GM12878 (cell line): ENCODE data around the gene EPHB2. TPM values are rescaled to one million over a fixed set of nuclear protein-coding genes. Genes with fewer than 3 reads are reported as not detected.

Source experiments
- ATAC-seq: fragments of 200-7000 bp; cut with Tn5 transposase; 3 replicates; pipeline ENCODE4 v1.9.1; 2020; ENCODE audit warnings: mild to moderate bottlenecking, moderate library complexity
- BruUV-seq: library from RNA; stranded (reverse); fragments of 400-500 nt; replicated peaks from 2 replicates; lab custom pipeline; 2021; lab: Mats Ljungman, UMichigan
- CTCF ChIA-PET: fragments of 300-600 bp; sonication (Branson Sonifier 250); formaldehyde crosslinking; extraction: SDS; loops from one replicate; lab custom pipeline; 2021; ENCODE audit warnings: inconsistent platforms; lab: Yijun Ruan, JAX
- POLR2A ChIA-PET: fragments of 350-600 bp; formaldehyde crosslinking; extraction: SDS; loops from one replicate; lab custom pipeline; 2021; ENCODE audit warnings: inconsistent platforms; lab: Charles Lee
- RAD21 ChIA-PET: fragments of 300-600 bp; sonication (Branson Sonifier 250); formaldehyde crosslinking; loops from one replicate; lab custom pipeline; 2023; ENCODE audit warnings: antibody characterized with exemption; ENCODE audit not compliant: unreplicated experiment; lab: Charles Lee
- SMC1A ChIA-PET: fragments of 300-600 bp; sonication (Branson Sonifier 250); formaldehyde crosslinking; loops from one replicate; lab custom pipeline; 2023; ENCODE audit not compliant: unreplicated experiment, uncharacterized antibody; lab: Charles Lee
- DNase-seq: peaks from one replicate; pipeline ENCODE4 v3.0.0-alpha.2; 2011; ENCODE audit warnings: low read depth, low spot score
- FAIRE-seq: peaks from 3 replicates; lab custom pipeline; 2011; peaks lifted over from hg19 to GRCh38; lab: Jason Lieb, UNC
- H2AFZ ChIP-seq: 2 replicates; pipeline ENCODE4 v1.6.0; 2011; ENCODE audit warnings: low read depth, low read length, control low read depth; ENCODE audit not compliant: control insufficient read depth
- H3K27ac ChIP-seq: 2 replicates; pipeline ENCODE4 v1.5.1; 2011; ENCODE audit warnings: control low read depth; ENCODE audit not compliant: control insufficient read depth, insufficient read depth
- H3K27me3 ChIP-seq, 2 experiments: replicated peaks in 1 of 2; 2 replicates each; pipeline versions ENCODE4 v1.6.0 to v1.6.1; 2011; ENCODE audit warnings: low read length in 1 of 2; ENCODE audit not compliant: control insufficient read depth in 2 of 2, insufficient read depth in 2 of 2
- H3K36me3 ChIP-seq, 2 experiments: 2 replicates each; pipeline ENCODE4 v1.5.1; 2011; ENCODE audit warnings: low read length in 1 of 2; ENCODE audit not compliant: control insufficient read depth in 2 of 2, insufficient read depth in 2 of 2
- H3K4me1 ChIP-seq: 2 replicates; pipeline ENCODE4 v1.6.1; 2011; ENCODE audit warnings: mild to moderate bottlenecking, low read length, moderate library complexity, mixed read lengths; ENCODE audit not compliant: control insufficient read depth, insufficient read depth
- H3K4me2 ChIP-seq: 2 replicates; pipeline ENCODE4 v1.6.0; 2011; ENCODE audit warnings: control low read depth; ENCODE audit not compliant: control insufficient read depth, insufficient read depth
- H3K4me3 ChIP-seq: fragments of 200-600 bp; sonication (generic); 2 replicates; pipeline ENCODE4 v1.5.1; 2016
- H3K79me2 ChIP-seq: 2 replicates; pipeline ENCODE4 v1.6.0; 2011; ENCODE audit warnings: low read length; ENCODE audit not compliant: control insufficient read depth, insufficient read depth
- H3K9ac ChIP-seq: 2 replicates; pipeline ENCODE4 v1.8.0; 2011; ENCODE audit warnings: low read length, control low read depth, mixed read lengths; ENCODE audit not compliant: control insufficient read depth, insufficient read depth
- H3K9me3 ChIP-seq: replicated peaks from 3 replicates; pipeline ENCODE4 v1.5.1; 2011; ENCODE audit warnings: mild to moderate bottlenecking, low read length; ENCODE audit not compliant: control insufficient read depth, insufficient read depth
- H4K20me1 ChIP-seq: 2 replicates; pipeline ENCODE4 v1.6.0; 2011; ENCODE audit not compliant: control insufficient read depth, insufficient read depth
- CBX5 ChIP-seq: sonication (generic); IDR thresholded peaks from 2 replicates; pipeline ENCODE4 v1.6.1; 2016; ENCODE audit warnings: low read depth, moderate library complexity, mild to moderate bottlenecking, inconsistent platforms
- GATAD2B ChIP-seq: fragments of 450-650 bp; conservative IDR thresholded peaks from 2 replicates; pipeline ENCODE4 v1.6.1; 2017; ENCODE audit warnings: low read depth, mild to moderate bottlenecking, moderate library complexity
- HSF1 ChIP-seq: fragments of 150-350 bp; IDR thresholded peaks from 2 replicates; pipeline ENCODE4 v1.6.1; 2014; ENCODE audit warnings: mild to moderate bottlenecking, low read depth, low read length
- IKZF2 ChIP-seq, 2 experiments: fragments of 450-650 bp; IDR thresholded peaks; 2 replicates each; pipeline ENCODE4 v1.6.1; 2017; ENCODE audit warnings: mild to moderate bottlenecking in 2 of 2, moderate library complexity in 2 of 2
- MEF2B ChIP-seq: fragments of 450-650 bp; IDR thresholded peaks from 2 replicates; pipeline ENCODE4 v1.6.1; 2018; ENCODE audit warnings: mild to moderate bottlenecking, moderate library complexity; ENCODE audit not compliant: partially characterized antibody, poor library complexity, severe bottlenecking
- MTA2 ChIP-seq: fragments of 450-650 bp; IDR thresholded peaks from 2 replicates; pipeline ENCODE4 v1.6.1; 2016; ENCODE audit warnings: low read depth, mild to moderate bottlenecking, moderate library complexity
- POLR2A ChIP-seq: IDR thresholded peaks from 2 replicates; pipeline ENCODE4 v1.6.1; 2011; ENCODE audit warnings: low read depth, mild to moderate bottlenecking, low read length
- POLR2AphosphoS2 ChIP-seq: IDR thresholded peaks from 2 replicates; pipeline ENCODE4 v1.6.1; 2011; ENCODE audit warnings: low read depth, mild to moderate bottlenecking, low read length, improper control_type of control experiment, moderate library complexity
- RAD21 ChIP-seq: IDR thresholded peaks from 2 replicates; pipeline ENCODE4 v1.6.1; 2011; ENCODE audit warnings: mild to moderate bottlenecking, low read depth, low read length, moderate library complexity; ENCODE audit not compliant: insufficient read depth
- RCOR1 ChIP-seq: conservative IDR thresholded peaks from 2 replicates; pipeline ENCODE4 v1.6.1; 2012; ENCODE audit warnings: low read depth, low read length, improper control_type of control experiment
- SRF ChIP-seq, 2 experiments: IDR thresholded peaks; 2 replicates each; pipeline ENCODE4 v1.6.1; 2011; ENCODE audit warnings: low read depth in 2 of 2, low read length in 2 of 2, mild to moderate bottlenecking in 1 of 2, moderate library complexity in 1 of 2
- USF2 ChIP-seq: IDR thresholded peaks from 2 replicates; pipeline ENCODE4 v1.6.1; 2011; ENCODE audit warnings: low read depth, low read length, improper control_type of control experiment, borderline replicate concordance
- ZNF687 ChIP-seq: fragments of 450-650 bp; IDR thresholded peaks from 2 replicates; pipeline ENCODE4 v1.6.1; 2017; ENCODE audit warnings: mild to moderate bottlenecking, moderate library complexity
- WGBS: methylation state at CpG from one replicate; pipeline ENCODE4 v1.1.6; 2016; ENCODE audit warnings: low lambda C conversion rate; ENCODE audit not compliant: insufficient replicate concordance, insufficient coverage; ENCODE audit errors: missing lambda C conversion rate; 5-methylcytosine and 5-hydroxymethylcytosine counted together
- in situ Hi-C: fragments of 300-500 bp; cut with MboI; formaldehyde crosslinking; loops from 9 replicates; pipeline ENCODE4 v1.14.3; 2018; ENCODE audit warnings: mixed read lengths
- intact Hi-C: fragments of 100-400 bp; cut with micrococcal nuclease; formaldehyde crosslinking; loops from one replicate; pipeline ENCODE4 v1.14.2; 2022; ENCODE audit not compliant: unreplicated experiment
- polyA plus RNA-seq, 11 experiments: library from polyadenylated mRNA; depleted of rRNA in 4 of 11; unstranded in 6 of 11; stranded (reverse) in 5 of 11; fragments of >200 nt; fragmentation: Nextera tagmentation in 4 of 11; fragmentation: Illumina TruSeq in 1 of 11; extraction: Ambion mirVana in 4 of 11; extraction: Trizol in 1 of 11; gene quantifications; 1 replicate in 1 of 11; 2 replicates in 10 of 11; pipeline versions ENCODE4 v1.2.1 to v1.2.3, GENCODE V29; 2011 to 2016; ENCODE audit warnings: inconsistent platforms in 2 of 11, missing spikeins in 2 of 11, low read depth in 1 of 11
- total RNA-seq, 4 experiments: library from RNA; depleted of rRNA in 3 of 4; stranded (reverse); fragments of >200 nt in 3 of 4; fragmentation: Illumina TruSeq in 1 of 4; extraction: Trizol in 1 of 4; gene quantifications; 2 replicates each; pipeline versions ENCODE4 v1.2.1 to v1.2.3, GENCODE V29; 2013 to 2021
- TF ChIP-seq, protein P1 (sequence below): IDR thresholded peaks from 2 replicates; pipeline ENCODE4 v1.6.1; 2011; ENCODE audit warnings: low read depth, mild to moderate bottlenecking, low read length, moderate library complexity, borderline replicate concordance; ENCODE audit errors: extremely low read depth

The EPHB2 gene
- total and polyA plus RNA-seq, 10 of the 15 experiments (the other 5 are each of a cell fraction or from before 2014, with no cell fraction given): 0.13 to 3.3 (median 0.92) TPM

DNA sequence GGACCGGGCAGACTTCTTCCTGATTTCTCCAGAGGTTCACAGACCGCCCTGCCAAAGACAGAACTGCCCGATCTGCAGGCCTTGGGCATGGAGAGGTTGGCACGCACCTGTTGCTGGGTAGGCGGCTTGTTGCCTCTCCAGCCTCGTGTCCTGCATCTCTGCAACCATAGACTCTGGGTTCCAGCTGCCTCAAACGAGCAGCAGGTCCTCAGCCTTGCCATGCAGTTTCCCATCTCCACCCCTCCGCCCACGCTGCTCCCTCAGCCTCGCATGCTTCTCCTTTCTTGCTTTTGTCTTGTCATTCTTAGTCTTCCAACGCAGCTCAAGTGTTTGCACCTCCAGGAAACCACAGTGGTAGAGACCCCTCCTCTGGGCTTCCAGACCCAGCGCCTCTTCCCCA, 135.8 kb downstream of the EPHB2 start (continued):
- TF ChIP-seq ZNF687: no peak
- TF ChIP-seq SRF (IDR thresholded peaks at IDR 0.05; ENCODE audit: low read depth in 2 of 2, low read length in 2 of 2): no peak

GRCh38 chr1:22847249-22847648, 136.6 kb downstream of the EPHB2 start:
- Histone ChIP-seq H3K27me3 (no peaks in the 10 kb centered on the region; a peak in 2 of 4 replicates), H3K4me2 (no peak overlapping the region), H3K27ac (no peak overlapping the region), H2AFZ (no peak overlapping the region), H3K4me3 (no peak overlapping the region), H3K9me3 (no peaks in the 10 kb centered on the region), H3K79me2 (no peaks in the 10 kb centered on the region), H4K20me1 (no peaks in the 10 kb centered on the region), H3K36me3 (no peaks in the 10 kb centered on the region), H3K4me1 (peaks cover 5% of the 10 kb centered on the region), H3K9ac (no peak overlapping the region)
- BruUV-seq: no TSS peak
- DNase-seq (no peak), ATAC-seq (no peak), FAIRE-seq (no peak)
- SMC1A ChIA-PET: no interaction called here
- in situ Hi-C loops (no loop called here), intact Hi-C loops (no loop called here)
- RAD21 ChIA-PET: no interaction called here
- CTCF ChIA-PET: no interaction called here
- WGBS: 0% methylated on average over 2 of the region's 2 CpGs
- POLR2A ChIA-PET: no interaction called here
- TF ChIP-seq IKZF2 (IDR thresholded peaks at IDR 0.05) (no peak), MTA2 (no peak), GATAD2B (no peak), POLR2A (no peak), MEF2B (no peak), USF2 (no peak), CBX5 (no peak), POLR2AphosphoS2 (no peak), RCOR1 (no peak), HSF1 (no peak), RAD21 (no peak)
- TF ChIP-seq, protein P1, sequence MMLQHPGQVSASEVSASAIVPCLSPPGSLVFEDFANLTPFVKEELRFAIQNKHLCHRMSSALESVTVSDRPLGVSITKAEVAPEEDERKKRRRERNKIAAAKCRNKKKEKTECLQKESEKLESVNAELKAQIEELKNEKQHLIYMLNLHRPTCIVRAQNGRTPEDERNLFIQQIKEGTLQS: no peak
